Heart right ventricle (tissue), 16 donors: Measurements from ENCODE around the gene ABCD3. TPM values are rescaled to one million over a fixed set of nuclear protein-coding genes. Genes with fewer than 3 reads are reported as not detected.

Source experiments
- ATAC-seq, 8 donors: fragments of 200-7000 bp; cut with Tn5 transposase; one replicate each; pipeline ENCODE4 v1.9.1; 2020; ENCODE audit warnings: mild to moderate bottlenecking in 8 of 8, moderate library complexity in 8 of 8, moderate number of reproducible peaks in 1 of 8
- DNase-seq, 2 donors: peaks; one replicate each; pipeline ENCODE4 v3.0.0-alpha.2; 2020
- H3K27ac ChIP-seq, 10 donors: fragments of 200-600 bp; sonication (generic) in 2 of 10; one replicate each; pipeline versions ENCODE4 v1.5.0 to v1.8.0; 2020 to 2022; ENCODE audit warnings: mild to moderate bottlenecking in 3 of 10
- H3K27me3 ChIP-seq, 7 donors: fragments of 200-600 bp; one replicate each; pipeline ENCODE4 v1.8.0; 2021 to 2022; ENCODE audit warnings: mild to moderate bottlenecking in 2 of 7
- H3K36me3 ChIP-seq, 9 donors: fragments of 200-600 bp; sonication (generic) in 1 of 9; one replicate each; pipeline versions ENCODE4 v1.5.0 to v1.8.0; 2020 to 2022; ENCODE audit warnings: mild to moderate bottlenecking in 2 of 9
- H3K4me1 ChIP-seq, 9 donors: fragments of 200-600 bp; sonication (generic) in 1 of 9; one replicate each; pipeline versions ENCODE4 v1.5.0 to v1.8.0; 2020 to 2022; ENCODE audit warnings: mild to moderate bottlenecking in 4 of 9
- H3K4me3 ChIP-seq, 10 donors: fragments of 200-600 bp; sonication (generic) in 2 of 10; one replicate each; pipeline versions ENCODE4 v1.5.0 to v1.8.0; 2020 to 2022; ENCODE audit warnings: mild to moderate bottlenecking in 7 of 10, moderate library complexity in 2 of 10
- H3K9me3 ChIP-seq, 11 donors: fragments of 200-600 bp in 10 of 11; sonication (generic) in 2 of 11; one replicate each; pipeline versions ENCODE4 v1.5.0 to v1.8.0; 2013 to 2022; ENCODE audit warnings: mild to moderate bottlenecking in 2 of 11, control low read depth in 1 of 11, moderate library complexity in 1 of 11
- CTCF ChIP-seq, 9 donors: fragments of 200-600 bp; sonication (generic) in 2 of 9; IDR thresholded peaks; one replicate each; pipeline versions ENCODE4 v1.5.0 to v1.8.0; 2021 to 2022; ENCODE audit warnings: antibody characterized with exemption in 9 of 9, mild to moderate bottlenecking in 5 of 9, moderate library complexity in 1 of 9
- WGBS, 2 donors: extraction: QIAGEN DNeasy Blood & Tissue Kit; methylation state at CpG; one replicate each; pipeline ENCODE4 v1.1.7; 2013; ENCODE audit warnings: inconsistent platforms in 1 of 2; 5-methylcytosine and 5-hydroxymethylcytosine counted together
- intact Hi-C, 10 donors: fragments of 100-400 bp; cut with DNase I; formaldehyde crosslinking; loops; one replicate each; pipeline versions ENCODE4 v1.11.1 to v1.14.2; 2022
- polyA plus RNA-seq, 2 donors: library from polyadenylated mRNA; stranded (reverse); fragments of 200-250 nt; gene quantifications; one replicate each; pipeline ENCODE4 v1.2.3, GENCODE V29; 2013
- total RNA-seq, 10 donors: library from RNA; stranded (reverse); fragmentation: NEBNext Ultra II Directional in 3 of 10; extraction: Animal tissue kit (Norgen Biotek cat#: 25700) in 3 of 10; gene quantifications; one replicate each; pipeline versions ENCODE4 v1.2.1 to v1.2.4, GENCODE V29; 2021 to 2023
- donor health status: Arrhythmogenic right ventricular cardiomyopathy.
- donor health status: ischemic (EF 13 %, LVEDD 7.1; RV severe dilation, severe dysfunction).
- donor health status: healthy with polysubstance abuse.
- donor health status: DM: no; HTN: yes; CAD: no.
- donor health status: DM: no; HTN: no; CAD: no.
- donor health status: ischemic (EF 25% LVEDD 6.9; RV normal size, moderate dysfunction).
- donor health status: ischemic (EF 25% LVEDD 5.7; RV mildly dilated, moderate dysfunction).
- donor health status: healthy.
- donor health status: DM: yes; HTN: yes; CAD: no.
- donor health status: Ischemic cardiomyopathy.
- donor health status: ischemic (EF 35%, LVEDD 5.7; RV mildly dilated, moderate dysfunction).
- donor health status: nonischemic (EF 11% LVEDD 7.7; RV severe dilation, severe dysfunction).
- donor health status: DM: yes; HTN: yes; CAD: no.
- donor health status: PGD.
- donor health status: ischemic (EF 29% LVEDD 5.4; RV normal size, mild dysfunction).
- donor health status: nonischemic (EF 23%, LVEDD 6.1; RV moderate dilation, normal function).

ABCD3 gene
- total and polyA plus RNA-seq, 12 donors: 22.2 to 90.0 (median 59.1) TPM

GRCh38 chr1:94519351-94519750 is 101.2 kb downstream of the ABCD3 start:
- no peak for DNase-seq
- H3K36me3 ChIP-seq: peaks cover 0 to 57% (median 5%) of the 10 kb centered on the region in 9 donors
- H3K27ac ChIP-seq: no peak overlapping the region
- no peaks in the 10 kb centered on the region for H3K27me3 ChIP-seq
- intact Hi-C loops: no loop called here
- WGBS, 2 donors: 62 to 63% methylated on average over 2 of the region's 2 CpGs
- no peaks in the 10 kb centered on the region for H3K9me3 ChIP-seq
- TF ChIP-seq CTCF (IDR thresholded peaks at IDR 0.05): no peak
- peaks cover 0 to 4% (median 0%) of the 10 kb centered on the region in 9 donors for H3K4me1 ChIP-seq
- no peak overlapping the region for H3K4me3 ChIP-seq
- ATAC-seq: no peak

GRCh38 chr1:94522304-94522703 is 104.1 kb downstream of the ABCD3 start:
- H3K36me3 ChIP-seq: peaks cover 0 to 32% (median 4%) of the 10 kb centered on the region in 9 donors
- DNase-seq (peak in 1 of 2 donors; percentile 35), ATAC-seq (peak in 6 of 8 donors; percentile 43 to 72 (median 62))
- peak in 7 of 9 donors; percentile 40 to 73 (median 62) for TF ChIP-seq CTCF (IDR thresholded peaks at IDR 0.05)
- H3K9me3 ChIP-seq: no peaks in the 10 kb centered on the region
- H3K27ac ChIP-seq: no peak overlapping the region
- intact Hi-C loops: loop anchor here in 7 of 10 donors (2.0 to 10.0 kb wide), 9 partner anchors 72 to 522 kb away; no protein-coding TSS in a partner anchor
- H3K27me3 ChIP-seq: no peaks in the 10 kb centered on the region
- WGBS, 2 donors: 15 to 31% methylated on average over 4 of the region's 4 CpGs
- H3K4me1 ChIP-seq: peaks cover 0 to under 1% (median 0%) of the 10 kb centered on the region in 9 donors
- H3K4me3 ChIP-seq: no peak overlapping the region

- Histone ChIP-seq H3K36me3 (peaks cover 0 to 19% (median 0%) of the 10 kb centered on the region in 9 donors), H3K27ac (no peak overlapping the region), H3K9me3 (no peaks in the 10 kb centered on the region), H3K27me3 (no peaks in the 10 kb centered on the region), H3K4me3 (no peak overlapping the region), H3K4me1 (peaks cover 0 to 16% (median 8%) of the 10 kb centered on the region in 9 donors)
- WGBS, 2 donors: 89 to 92% methylated on average over 6 of the region's 6 CpGs
- ATAC-seq (no peak), DNase-seq (no peak)
- no peak for TF ChIP-seq CTCF (IDR thresholded peaks at IDR 0.05)
- intact Hi-C loops: loop anchor here in 6 of 10 donors (5.0 to 10.0 kb wide), 7 partner anchors 70 to 520 kb away; no protein-coding TSS in a partner anchor
Observed at GRCh38 chr1:94524531-94524930, 106.3 kb downstream of the ABCD3 start.

GRCh38 chr1:94526152-94526980 is 108.2 kb downstream of the ABCD3 start:
- no peaks in the 10 kb centered on the region for H3K9me3 ChIP-seq
- 92 to 93% methylated on average over 7 of the region's 7 CpGs for WGBS, 2 donors
- intact Hi-C loops: loop anchor here in 5 of 10 donors (5.0 to 10.0 kb wide), 4 partner anchors 68 to 518 kb away; no protein-coding TSS in a partner anchor

More at GRCh38 chr1:94526152-94526980, 108.2 kb downstream of the ABCD3 start:
- Histone ChIP-seq H3K4me1 (peaks cover 0 to 16% (median 8%) of the 10 kb centered on the region in 9 donors), H3K27me3 (no peaks in the 10 kb centered on the region), H3K4me3 (no peak overlapping the region), H3K27ac (no peak overlapping the region), H3K36me3 (peaks cover 0 to 26% (median 0%) of the 10 kb centered on the region in 9 donors)
- no peak for DNase-seq
- TF ChIP-seq CTCF (IDR thresholded peaks at IDR 0.05): no peak
- no peak for ATAC-seq
